Prostate gland (tissue), 2 donors: ENCODE measurements around the gene ATP2C1.

Experiments
- CTCF ChIP-seq, 4 experiments: fragments of 200-600 bp in 2 of 4; fragments of 450-650 bp in 2 of 4; sonication (generic) in 2 of 4; IDR thresholded peaks; 1 replicate in 3 of 4; 2 replicates in 1 of 4; pipeline ENCODE4 v1.5.1; 2016 to 2019; ENCODE audit warnings: antibody characterized with exemption in 4 of 4, mild to moderate bottlenecking in 2 of 4, moderate library complexity in 2 of 4
- POLR2A ChIP-seq: fragments of 450-650 bp; IDR thresholded peaks from one replicate; pipeline ENCODE4 v1.6.1; 2016; ENCODE audit warnings: antibody characterized with exemption, mild to moderate bottlenecking
- POLR2AphosphoS5 ChIP-seq: sonication (generic); formaldehyde crosslinking; IDR thresholded peaks from one replicate; pipeline ENCODE4 v1.6.1; 2017; ENCODE audit warnings: antibody characterized with exemption

GRCh38 chr3:130850843-130851242, 43.0 kb upstream of the ATP2C1 start:
- TF ChIP-seq POLR2A: no peak
- no peak for TF ChIP-seq CTCF (IDR thresholded peaks at IDR 0.05)
- TF ChIP-seq POLR2AphosphoS5: peak; percentile 65
